AG09319 (cell line): ENCODE data around the gene C9orf78.

Source experiments
- DNase-seq: peaks from one replicate; pipeline ENCODE4 v3.0.0-alpha.2; 2010; ENCODE audit warnings: low read depth; ENCODE audit errors: extremely low read depth
- CTCF ChIP-seq: IDR thresholded peaks from 2 replicates; pipeline ENCODE4 v1.5.1; 2011; ENCODE audit warnings: low read depth, mild to moderate bottlenecking, inconsistent platforms, low read length, moderate library complexity

The C9orf78 gene

GRCh38 chr9:129814432-129815223 is 20.4 kb downstream of the C9orf78 start:
- DNase-seq = no peak
- no peak for TF ChIP-seq CTCF

GRCh38 chr9:129813661-129814060 is 21.4 kb downstream of the C9orf78 start:
- DNase-seq = no peak

GRCh38 chr9:129812385-129812784 is 22.7 kb downstream of the C9orf78 start:
- no peak for TF ChIP-seq CTCF
- DNase-seq = no peak

More at GRCh38 chr9:129813661-129814060, 21.4 kb downstream of the C9orf78 start:
- no peak for TF ChIP-seq CTCF

GRCh38 chr9:129811967-129812363 is 23.1 kb downstream of the C9orf78 start:
- TF ChIP-seq CTCF = no peak
- DNase-seq = no peak

GRCh38 chr9:129810788-129811187 is 24.3 kb downstream of the C9orf78 start:
- no peak for DNase-seq
- TF ChIP-seq CTCF = no peak

GRCh38 chr9:129810116-129810515 is 25.0 kb downstream of the C9orf78 start:
- no peak for DNase-seq
- TF ChIP-seq CTCF = no peak

GRCh38 chr9:129809346-129809745 is 25.7 kb downstream of the C9orf78 start:
- DNase-seq = no peak
- no peak for TF ChIP-seq CTCF
